T-helper 2 cell (primary cell): Measurements from ENCODE around the gene IQCE.
A peak's percentile ranks its signal among the peaks of the same experiment; 100 is the strongest.

Experiments used
- DNase-seq, 5 experiments: peaks; one replicate each; pipeline versions ENCODE4 v3.0.0 to v3.0.0-alpha.2; 2012 to 2022

The IQCE gene

DNA sequence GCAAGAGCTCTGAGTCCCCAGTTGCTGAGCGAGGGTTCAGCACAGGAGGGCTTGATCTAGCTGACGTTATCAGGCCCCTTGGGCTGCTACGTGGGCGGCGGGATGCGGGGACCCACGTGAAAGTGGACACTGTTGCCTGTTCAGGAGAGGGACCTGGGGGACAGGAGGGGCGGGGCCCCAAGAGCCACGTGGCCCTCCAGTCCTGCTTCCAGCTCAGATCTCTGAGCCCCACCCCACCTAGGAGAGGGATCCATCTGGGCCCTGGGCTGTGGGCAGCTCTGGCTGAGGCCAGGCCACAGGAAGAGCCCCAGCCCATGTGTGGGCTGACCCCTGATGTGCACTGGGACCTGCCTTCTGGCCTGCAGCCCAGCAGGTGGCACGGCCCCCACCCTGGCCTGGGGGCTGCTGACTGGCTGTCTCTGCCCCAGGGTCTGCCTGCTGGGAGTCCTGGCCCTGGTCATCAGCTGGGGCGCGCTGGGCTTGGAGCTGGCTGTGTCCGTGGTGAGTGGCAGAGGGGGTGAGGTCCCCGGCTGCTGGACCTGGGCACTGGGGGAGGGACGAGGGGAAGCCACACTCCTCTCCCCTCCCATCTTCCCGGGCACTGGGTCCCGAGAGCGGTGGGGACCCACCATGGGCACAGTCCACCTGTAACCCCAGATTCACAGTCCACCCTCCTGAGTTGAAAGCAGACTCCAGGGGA, 90.5 kb downstream of the IQCE start:
- DNase-seq, result no peak

DNA sequence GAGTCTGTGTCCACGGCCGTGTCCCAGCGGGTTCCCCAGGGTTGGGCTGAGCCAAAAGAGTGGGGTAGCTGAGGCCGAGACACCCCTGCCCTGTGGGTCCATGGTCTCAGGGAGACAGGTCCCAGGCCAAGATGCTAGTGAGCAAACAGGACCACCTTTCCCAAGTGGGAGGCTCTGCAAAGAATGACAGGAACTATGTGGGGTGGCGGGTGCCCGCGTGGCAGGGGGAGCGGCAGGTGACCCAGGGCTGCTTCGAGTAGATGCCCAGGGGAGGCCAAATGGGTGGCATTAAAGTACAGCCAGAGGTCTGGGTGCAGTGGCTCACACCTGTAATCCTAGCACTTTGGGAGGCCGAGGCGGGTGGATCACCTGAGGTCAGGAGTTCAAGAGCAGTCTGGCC, 91.2 kb downstream of the IQCE start:
- no peak for DNase-seq

DNA sequence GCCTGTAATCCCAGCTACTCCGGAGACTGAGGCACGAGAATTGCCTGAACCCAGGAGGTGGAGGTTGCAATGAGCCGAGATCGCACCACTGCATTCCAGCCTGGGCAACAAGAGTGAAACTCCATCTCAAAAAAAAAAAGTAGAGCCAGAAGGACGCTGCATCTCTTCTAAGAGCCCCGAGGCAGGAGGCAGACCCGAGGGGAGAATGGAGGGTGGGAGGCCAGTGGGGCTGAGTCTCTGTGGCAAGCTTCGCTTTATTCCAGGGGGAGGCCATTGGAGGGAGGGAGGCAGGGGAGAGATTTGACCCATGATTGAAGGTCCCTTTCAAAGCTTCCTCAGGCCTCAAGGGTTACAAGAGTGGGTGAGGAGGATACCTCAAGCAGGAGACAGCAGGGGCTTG, 91.7 kb downstream of the IQCE start:
- no peak for DNase-seq

DNA sequence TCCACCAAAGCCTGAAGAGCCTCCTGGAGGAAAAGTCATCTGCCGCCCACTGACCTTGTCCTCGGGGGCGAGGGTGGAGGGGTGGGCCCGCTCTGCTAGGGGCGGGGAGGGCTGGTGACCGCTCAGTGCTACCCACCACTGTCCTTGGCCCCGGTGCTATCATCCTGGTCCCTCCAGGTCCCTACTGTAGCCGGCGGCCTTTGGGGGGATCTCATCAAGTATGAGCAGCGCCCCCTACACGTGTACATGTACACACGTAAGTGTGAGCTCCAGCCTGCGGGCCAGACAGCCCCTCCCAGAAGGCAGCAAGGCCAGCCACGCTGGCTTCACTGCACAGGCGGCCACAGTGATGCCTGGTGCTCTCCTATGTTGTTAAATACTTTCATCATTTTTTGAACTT, 92.6 kb downstream of the IQCE start:
- DNase-seq, result no peak

DNA sequence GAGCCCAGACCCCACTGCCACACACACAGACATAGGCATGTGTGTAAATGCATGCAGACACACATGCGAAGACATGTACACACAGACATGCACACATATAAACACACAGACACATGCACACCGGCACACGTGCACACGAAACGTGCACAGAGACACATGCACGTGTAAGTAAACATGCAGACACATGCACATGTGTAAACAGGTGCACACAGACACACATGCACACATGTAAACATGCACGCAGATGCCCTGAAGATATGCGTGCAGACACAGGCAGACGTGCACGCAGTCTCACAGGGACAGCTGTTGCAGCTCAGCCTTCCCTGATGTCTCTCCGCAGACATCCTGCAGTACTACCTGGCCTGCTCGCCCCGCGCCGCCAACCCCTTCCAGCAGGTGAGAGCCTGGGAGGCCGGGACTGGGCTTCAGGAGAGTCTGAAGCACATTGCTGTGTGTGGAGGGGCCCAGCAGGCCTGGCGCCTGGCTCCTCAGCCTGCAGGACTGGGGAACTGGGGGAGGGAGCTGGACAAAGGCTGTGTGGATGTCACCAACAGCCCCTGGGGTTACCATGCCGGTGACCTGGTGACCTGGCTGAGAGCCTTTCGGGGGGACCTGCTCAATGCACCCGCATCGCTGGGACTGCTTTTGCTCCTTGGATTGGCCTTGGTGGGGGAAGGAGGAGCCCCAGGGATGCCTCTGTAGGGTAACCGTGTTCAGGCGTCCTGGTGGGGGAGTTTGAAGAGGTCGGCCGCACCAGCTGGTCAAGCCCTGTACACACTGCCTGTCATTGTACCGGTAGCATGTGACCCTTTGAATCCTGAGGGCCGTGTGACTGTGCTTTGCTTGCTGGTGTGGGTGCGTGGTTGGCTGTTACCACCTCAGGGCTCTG, 93.3 kb downstream of the IQCE start:
- DNase-seq, result no peak

DNA sequence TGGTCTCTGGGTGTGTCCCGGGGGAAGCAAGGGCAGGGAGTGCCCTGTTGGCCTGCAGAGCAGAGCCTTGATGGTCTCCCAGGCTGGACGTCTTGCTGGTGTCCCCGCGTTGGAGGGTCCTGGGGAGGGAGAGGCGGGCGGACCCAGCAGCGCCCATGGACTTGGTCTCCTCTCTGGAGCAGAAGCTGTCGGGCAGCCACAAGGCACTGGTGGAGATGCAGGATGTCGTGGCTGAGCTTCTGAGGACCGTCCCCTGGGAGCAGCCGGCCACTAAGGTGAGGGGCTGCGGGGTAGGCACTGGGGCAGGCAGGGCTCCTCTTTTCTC, 93.9 kb downstream of the IQCE start:
- DNase-seq, result no peak

DNA sequence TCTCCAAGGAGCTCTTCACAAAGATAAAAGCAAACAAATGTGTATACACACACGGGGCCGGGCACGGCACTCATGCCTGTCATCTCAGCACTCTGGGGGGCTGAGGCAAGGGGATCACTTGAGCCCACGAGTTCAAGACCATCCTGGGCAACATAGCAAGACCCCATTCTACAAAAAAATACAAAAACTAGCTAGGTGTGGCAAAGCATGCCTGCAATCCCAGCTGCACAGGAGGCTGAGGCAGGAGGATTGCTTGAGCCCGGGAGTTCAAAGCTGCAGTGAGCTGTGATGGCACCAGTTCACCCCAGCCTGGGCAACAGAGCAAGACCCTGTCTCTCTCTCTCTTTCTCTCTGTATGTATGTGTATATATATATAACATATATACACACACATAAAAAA, 95.3 kb downstream of the IQCE start:
- DNase-seq, result no peak

DNA sequence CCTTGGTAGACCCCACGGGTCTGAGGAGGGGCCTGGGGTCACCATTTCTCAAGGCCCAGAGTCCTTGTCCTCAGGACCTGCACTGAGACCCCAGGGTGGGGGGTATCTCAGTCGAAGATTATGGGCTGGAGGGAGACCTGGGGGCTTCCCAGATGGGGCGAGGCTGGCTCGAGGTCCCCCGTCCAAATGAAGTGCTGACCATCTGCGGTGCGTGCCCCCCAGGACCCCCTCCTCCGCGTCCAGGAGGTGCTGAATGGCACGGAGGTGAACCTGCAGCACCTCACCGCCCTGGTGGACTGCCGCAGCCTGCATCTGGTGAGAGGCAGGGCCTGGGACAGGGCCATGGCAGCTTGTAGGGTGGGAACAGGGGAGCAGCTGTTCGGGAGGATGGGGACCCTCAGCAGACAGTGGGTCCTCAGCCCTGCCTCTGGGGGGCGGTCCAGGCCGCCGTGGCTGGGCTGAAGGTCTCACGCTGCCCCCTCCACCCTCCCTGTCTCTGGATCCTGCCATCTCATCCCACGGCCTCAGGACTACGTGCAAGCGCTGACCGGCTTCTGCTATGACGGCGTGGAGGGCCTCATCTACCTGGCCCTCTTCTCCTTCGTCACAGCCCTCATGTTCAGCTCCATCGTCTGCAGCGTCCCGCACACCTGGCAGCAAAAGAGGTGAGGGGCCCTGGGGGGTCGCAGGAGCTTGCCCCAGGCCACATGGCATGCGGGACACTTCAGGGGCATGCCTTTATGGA, 97.3 kb downstream of the IQCE start:
- no peak for DNase-seq

DNA sequence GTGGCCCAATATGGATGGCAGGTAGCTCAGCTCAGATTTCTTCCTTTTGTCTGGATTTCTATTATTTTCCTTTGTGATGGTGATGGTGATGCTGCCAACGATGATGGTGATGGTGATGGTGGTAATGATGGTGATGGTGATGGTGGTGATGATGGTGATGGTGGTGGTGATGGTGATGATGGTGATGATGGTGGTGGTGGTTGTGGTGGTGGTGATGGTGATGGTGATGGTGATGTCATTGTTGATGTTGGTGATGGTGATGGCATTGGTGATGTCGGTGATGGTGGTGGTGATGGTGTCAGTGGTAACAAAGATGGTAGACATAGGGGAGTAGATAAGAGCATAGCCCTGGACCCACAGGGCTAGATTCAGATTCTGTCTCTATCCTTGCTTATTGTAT, 98.4 kb downstream of the IQCE start:
- peak in 1 of 5 experiments; percentile 29 for DNase-seq

DNA sequence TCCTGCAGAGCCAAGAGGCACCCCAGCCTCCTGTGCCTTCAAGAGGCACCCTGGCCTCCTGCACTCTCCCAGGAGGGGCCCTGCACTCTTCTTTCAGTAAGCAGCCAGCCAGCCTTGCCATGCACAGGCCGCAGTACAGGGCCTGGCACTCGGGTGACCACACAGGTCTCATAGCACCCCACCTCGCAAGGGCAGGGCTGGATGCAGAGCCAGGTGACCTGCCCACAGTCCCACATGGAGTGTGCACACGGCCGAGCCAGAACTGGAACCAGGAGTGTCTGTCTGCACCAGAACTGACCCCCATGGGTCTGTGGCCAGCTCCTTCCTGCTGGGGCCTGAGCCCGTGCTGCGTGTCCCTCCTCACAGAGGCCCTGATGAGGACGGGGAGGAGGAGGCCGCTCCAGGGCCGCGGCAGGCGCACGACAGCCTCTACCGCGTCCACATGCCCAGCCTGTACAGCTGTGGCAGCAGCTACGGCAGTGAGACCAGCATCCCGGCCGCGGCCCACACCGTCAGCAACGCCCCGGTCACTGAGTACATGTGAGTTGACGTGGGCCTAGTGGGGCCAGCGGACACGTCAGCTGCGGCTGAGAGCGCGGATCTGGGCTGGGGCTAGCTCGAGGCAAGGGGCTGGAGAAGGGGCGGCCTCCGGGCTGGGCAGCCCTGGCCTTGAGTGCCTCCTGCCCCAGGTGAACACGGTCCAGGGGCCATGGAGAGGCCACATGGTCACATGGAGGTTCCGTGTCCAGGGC, 99.3 kb downstream of the IQCE start:
- no peak for DNase-seq

DNA sequence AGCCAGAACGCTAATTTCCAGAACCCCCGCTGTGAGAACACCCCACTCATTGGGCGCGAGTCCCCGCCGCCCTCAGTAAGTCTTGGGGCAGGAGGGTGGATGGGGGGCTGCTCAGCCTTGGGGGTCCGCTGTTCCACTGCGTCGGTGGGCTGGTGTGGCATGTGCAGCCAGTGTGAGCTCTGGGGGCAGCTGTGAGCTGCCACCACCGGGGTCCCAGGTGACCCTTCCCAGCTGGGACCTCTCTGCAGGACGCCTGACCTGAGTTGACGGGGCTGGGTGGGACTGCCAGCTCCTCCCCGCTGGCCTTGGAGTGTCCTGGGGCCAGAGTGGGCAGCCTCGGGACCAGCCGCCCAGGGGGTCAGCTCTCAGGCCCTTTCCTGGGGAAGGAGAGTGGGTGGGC, 100.2 kb downstream of the IQCE start:
- DNase-seq, result no peak

DNA sequence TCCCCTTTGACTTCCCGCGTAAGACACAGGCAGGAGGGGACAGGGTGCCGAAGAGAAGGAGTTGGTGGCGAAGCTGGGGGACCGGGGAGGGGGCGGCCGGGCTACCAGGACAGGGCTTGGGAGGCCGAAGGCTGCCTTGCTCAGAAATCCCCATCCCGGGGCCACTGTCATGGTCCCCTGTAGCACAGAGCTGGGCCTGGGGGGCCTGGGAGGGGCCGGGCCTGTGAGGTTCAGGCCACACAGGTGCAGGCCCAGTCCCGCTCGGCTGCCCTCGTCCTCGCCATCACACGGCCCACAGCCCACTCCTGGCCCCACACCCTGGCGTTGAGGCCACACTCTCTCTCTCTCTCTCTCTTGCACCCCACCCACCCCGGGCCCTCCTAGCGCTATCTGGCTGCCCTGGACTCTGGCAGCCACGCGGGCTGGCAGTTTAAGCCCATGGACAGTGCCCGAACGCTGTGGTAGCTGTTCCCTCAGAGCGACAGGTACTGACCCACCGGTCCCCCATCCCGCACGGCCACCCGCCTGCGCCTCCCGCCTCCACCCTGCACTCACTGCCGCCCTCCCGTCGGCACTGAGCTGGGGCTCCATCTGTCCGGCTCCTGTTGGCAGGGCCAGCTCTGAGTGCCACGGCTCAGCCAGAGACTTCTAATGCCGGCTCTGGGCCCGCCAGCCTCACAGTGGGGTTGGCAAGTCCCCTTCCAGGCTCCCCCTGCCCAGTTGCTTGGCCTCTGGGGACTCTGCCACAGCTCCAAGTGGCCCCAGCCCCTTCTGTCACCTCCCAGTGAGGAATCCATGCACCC, 101.0 kb downstream of the IQCE start:
- DNase-seq, result no peak

DNA sequence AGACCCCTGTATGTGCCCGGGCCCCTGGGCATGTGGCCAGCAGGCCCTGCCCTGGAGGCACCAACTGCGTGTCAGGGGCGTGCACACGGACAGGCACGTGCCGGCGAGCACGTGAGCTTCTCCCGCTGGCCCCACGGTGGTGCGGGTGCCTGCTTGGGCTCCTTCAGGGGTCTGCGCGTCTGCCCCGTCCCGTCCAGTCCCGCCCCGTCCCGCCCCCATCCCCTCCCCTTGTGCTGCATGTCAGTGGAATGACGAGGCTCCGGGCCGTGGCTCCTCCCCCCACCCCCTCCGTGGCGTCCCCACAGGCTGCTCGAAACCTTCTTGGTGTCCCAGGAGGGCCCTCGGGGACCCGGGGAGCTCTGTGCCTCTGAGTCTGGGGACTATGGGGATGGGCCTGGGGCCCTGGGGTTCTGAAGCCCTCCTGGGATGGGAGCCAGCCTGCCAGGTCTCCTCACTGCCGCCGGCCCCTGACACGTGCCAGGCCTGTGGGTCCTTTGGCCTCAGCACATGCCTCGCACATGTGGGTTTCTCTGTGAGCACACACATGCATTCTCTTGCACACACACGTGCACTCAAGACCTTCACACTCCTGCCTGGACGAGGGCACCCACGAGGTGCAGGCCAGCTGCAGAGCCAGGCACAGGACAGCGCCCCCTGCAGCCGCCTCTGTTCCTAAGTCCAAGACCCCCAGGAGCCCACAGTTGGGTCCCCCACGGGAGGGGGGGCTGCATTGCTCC, 101.7 kb downstream of the IQCE start:
- no peak for DNase-seq

DNA sequence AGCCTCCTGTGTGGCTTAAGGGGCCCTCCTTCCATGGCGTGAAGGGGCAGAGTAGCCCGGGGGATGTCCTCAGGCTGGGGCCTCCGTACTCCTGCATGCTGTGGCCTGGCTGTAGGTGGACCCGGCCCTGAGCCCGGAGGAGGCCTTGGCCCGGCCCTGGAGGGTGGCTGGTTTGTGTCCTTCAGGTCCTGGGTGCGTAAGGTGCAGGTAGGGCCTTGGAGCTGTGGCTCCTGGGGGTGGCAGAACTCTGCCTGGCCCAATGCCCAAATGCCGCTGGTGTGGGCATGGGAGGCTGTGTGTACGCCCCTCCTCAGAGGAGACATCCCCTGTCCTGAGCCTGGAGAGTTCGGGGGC, 102.3 kb downstream of the IQCE start:
- DNase-seq, result no peak

DNA sequence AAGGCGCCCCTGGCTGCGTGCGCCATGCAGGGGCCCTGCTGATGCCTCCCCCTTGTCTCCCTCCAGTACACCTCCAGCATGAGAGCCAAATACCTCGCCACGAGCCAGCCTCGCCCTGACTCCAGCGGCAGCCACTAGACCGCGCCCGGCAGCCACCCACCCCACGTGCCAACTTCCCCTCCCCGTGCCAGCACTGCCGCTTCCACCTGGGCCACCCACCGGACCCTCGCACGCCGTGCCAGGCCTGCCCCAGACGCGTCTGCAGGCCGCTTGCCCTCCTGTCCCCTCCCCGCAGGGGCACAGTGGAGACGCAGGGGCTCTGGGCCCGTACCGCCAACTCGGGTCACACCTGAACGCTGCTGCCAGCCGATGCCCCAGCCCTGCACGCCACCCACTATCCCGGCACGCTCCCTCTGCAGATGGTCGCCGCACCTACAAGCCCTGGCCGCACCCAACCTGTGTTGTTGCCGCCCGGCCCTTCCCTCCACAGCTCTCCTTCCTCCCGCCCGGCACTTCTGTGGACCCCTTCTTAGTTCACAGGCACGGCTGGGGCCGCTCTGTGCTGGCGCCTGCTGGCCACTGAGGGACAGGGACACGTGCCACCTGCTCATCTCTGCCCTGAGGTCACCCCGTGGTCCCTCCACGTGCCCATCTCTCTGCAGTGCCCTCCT, 103.0 kb downstream of the IQCE start:
- DNase-seq, result no peak

DNA sequence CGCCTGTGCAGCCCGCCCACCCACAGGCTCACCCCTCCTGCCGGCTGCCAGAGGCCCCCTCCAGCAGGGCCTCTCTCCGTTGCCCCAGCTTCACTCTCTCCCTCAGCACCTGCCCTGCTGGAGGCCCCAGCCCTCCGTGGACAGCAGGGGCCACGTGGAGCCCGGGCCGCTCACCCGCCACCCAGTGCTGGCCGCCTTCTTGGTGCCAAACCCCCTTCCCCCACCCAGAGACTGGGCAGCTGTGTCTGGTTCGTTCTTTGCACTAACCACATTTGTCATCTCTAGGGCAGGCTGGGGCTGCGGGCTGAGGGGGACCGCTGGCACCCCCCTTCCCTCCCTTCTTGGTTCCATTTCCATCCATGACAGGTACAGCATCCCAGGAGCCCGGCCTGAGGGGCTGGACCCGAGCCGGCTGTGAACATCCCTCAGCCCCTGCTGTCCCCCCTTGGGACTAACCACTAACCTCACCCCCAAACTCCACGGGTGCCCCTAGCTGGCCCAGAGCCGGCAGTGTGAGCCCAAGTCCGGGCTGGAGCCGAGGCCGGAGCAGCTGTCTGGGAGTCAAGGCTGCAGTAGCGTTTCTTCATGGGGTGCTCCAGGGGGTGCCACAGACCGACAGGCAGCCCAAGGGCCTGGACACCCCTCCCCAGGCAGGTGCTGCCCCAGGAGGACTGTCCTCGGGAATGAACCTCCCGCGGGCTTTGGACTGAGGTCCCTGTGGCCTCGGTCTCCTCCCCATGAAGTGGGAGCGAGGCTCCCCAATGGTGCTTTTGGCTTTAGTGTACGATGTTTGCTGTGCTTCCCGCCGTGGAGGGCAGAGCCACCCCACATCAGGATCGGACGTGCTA, 103.7 kb downstream of the IQCE start:
- DNase-seq, result no peak

DNA sequence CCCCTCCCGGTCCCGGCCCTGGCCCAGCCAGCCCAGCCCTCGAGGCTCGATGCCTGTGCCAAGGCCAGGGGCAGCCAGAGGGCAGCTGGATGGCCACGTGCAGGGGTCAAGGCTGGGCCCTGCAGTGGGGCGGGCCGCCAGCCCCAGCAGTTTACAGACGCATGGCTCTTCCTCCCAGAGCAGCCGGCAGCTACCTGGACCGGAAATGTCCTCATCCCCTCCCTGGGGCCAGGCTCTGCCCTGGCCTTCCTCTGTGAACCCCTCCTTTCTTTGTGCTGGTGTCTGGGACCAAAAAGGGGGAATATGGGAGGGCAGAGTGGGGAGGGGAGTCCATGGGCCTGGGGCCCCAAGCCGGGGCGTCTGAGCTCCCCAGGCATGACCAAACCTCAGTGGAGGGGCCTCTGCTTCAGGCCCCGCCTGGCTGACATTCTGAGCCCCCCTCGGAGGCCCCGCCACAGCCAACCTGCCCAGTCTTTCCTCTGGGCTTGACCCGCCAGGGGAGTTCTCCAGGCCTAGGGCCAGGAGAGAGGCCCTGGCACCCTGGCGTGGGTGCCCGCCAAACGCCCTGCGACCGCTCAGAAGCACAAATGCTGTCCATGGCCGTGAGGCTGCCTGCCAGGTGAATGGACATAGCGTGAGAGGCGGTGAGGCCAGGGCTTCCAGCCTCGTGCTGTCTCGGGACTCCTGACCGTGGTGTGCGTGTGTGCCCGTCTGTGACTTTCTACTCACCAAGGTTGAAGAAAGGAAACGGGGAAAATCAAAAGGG, 104.5 kb downstream of the IQCE start:
- no peak for DNase-seq

DNA sequence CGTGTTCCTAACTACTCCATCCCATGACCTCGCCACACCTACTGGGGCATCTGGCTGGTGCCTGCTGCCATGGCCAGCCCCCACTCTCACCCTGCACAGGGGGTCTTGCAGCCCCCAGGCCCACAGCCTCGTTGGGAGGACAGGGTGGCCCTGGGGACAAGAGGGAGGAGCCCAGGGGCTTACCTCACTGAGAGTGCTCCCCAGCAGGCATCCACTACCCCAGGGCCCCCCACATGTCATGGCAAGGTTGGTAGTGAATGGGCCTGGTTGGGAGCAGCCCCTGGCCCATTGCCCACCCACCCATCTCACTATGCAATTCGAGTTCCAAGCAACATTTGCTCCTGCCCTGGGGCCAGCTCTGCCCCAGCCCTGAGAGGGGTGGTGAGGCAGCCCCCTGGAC, 105.2 kb downstream of the IQCE start:
- no peak for DNase-seq
